ENCODE measurements around the gene PRR33. TPM values are rescaled to one million over a fixed set of nuclear protein-coding genes. Genes with fewer than 3 reads are reported as not detected.

PRR33 gene
- total RNA-seq, 5 donors from 2014 or later (not counting 1 experiment from before 2014, with no cell fraction given), result 0.10 to 0.12 TPM; not detected in 3

- Histone ChIP-seq H3K4me1 (ENCODE audit: control insufficient read depth in 1 of 2, extremely low read depth in 1 of 2, insufficient read depth in 2 of 2, low read length in 2 of 2) (peaks cover 5 to 18% of the 10 kb centered on the region in 2 experiments), H3K27me3 (replicated peaks in 1 of 2; ENCODE audit: control insufficient read depth in 2 of 2, extremely low read depth in 1 of 2, insufficient read depth in 2 of 2, low read length in 1 of 2) (peaks cover 0 to 62% of the 10 kb centered on the region in 2 experiments), H3K27ac (ENCODE audit: low read length) (no peak overlapping the region), H3K36me3 (ENCODE audit: control insufficient read depth in 2 of 2, extremely low read depth in 1 of 2, insufficient read depth in 1 of 2, low read length in 1 of 2) (no peaks in the 10 kb centered on the region), H3K4me3 (ENCODE audit: control insufficient read depth in 1 of 2, extremely low read depth in 1 of 2, low read length in 1 of 2) (no peak overlapping the region), H3K9me3 (no peaks in the 10 kb centered on the region)
- H3K27ac Mint-ChIP-seq, result no peak overlapping the region
- H3K27me3 Mint-ChIP-seq, result peaks cover 13 to 14% of the 10 kb centered on the region in 2 donors
- no peak overlapping the region for H3K4me3 Mint-ChIP-seq
- DNase-seq (no peak), ATAC-seq (replicated peaks in 1 of 4) (no peak)
- CTCF ChIA-PET, result no interaction called here
- 88% methylated on average over 12 of the region's 21 CpGs for WGBS (ENCODE audit: insufficient coverage)
- POLR2A ChIA-PET, result no interaction called here
- no peaks in the 10 kb centered on the region for H3K9me3 Mint-ChIP-seq
- peaks cover 0 to 15% (median 7%) of the 10 kb centered on the region in 3 donors for H3K4me1 Mint-ChIP-seq
- H3K36me3 Mint-ChIP-seq, result no peaks in the 10 kb centered on the region
Observed at GRCh38 chr11:1924646-1925372, 33.1 kb upstream of the PRR33 start.

GRCh38 chr11:1924181-1924580 lies 32.5 kb upstream of the PRR33 start:
- WGBS (ENCODE audit: insufficient coverage), result 77% methylated on average over 7 of the region's 17 CpGs
- DNase-seq, result no peak

GRCh38 chr11:1923201-1923956 lies 31.7 kb upstream of the PRR33 start:
- DNase-seq, result no peak
- no peaks in the 10 kb centered on the region for H3K9me3 ChIP-seq
- Mint-ChIP-seq H3K4me3 (no peak overlapping the region), H3K36me3 (no peaks in the 10 kb centered on the region), H3K27me3 (peaks cover 13% of the 10 kb centered on the region in 2 donors), H3K9me3 (no peaks in the 10 kb centered on the region), H3K4me1 (peaks cover 5 to 15% (median 8%) of the 10 kb centered on the region in 3 donors), H3K27ac (no peak overlapping the region)
- CTCF ChIA-PET, result interaction anchor here in 1 of 2 donors (0.5 kb wide), 1 partner anchor 111 kb away, joined by 3 read pairs; no protein-coding TSS in a partner anchor
- POLR2A ChIA-PET, result interaction anchor here (0.5 to 0.6 kb wide), 2 partner anchors 14 to 1089 kb away, joined by 4 to 6 read pairs; no protein-coding TSS in a partner anchor
- H3K36me3 ChIP-seq (ENCODE audit: control insufficient read depth in 2 of 2, extremely low read depth in 1 of 2, insufficient read depth in 1 of 2, low read length in 1 of 2), result no peaks in the 10 kb centered on the region
- 82% methylated on average over 13 of the region's 22 CpGs for WGBS (ENCODE audit: insufficient coverage)
- peaks cover 0 to 60% of the 10 kb centered on the region in 2 experiments for H3K27me3 ChIP-seq (replicated peaks in 1 of 2; ENCODE audit: control insufficient read depth in 2 of 2, extremely low read depth in 1 of 2, insufficient read depth in 2 of 2, low read length in 1 of 2)
- H3K4me3 ChIP-seq (ENCODE audit: control insufficient read depth in 1 of 2, extremely low read depth in 1 of 2, low read length in 1 of 2), result no peak overlapping the region
- peaks cover 5 to 25% of the 10 kb centered on the region in 2 experiments for H3K4me1 ChIP-seq (ENCODE audit: control insufficient read depth in 1 of 2, extremely low read depth in 1 of 2, insufficient read depth in 2 of 2, low read length in 2 of 2)
- ATAC-seq (replicated peaks in 1 of 4), result no peak
- no peak overlapping the region for H3K27ac ChIP-seq (ENCODE audit: low read length)

More at GRCh38 chr11:1924181-1924580, 32.5 kb upstream of the PRR33 start:
- Mint-ChIP-seq H3K27ac (no peak overlapping the region), H3K27me3 (peaks cover 13% of the 10 kb centered on the region in 2 donors), H3K9me3 (no peaks in the 10 kb centered on the region), H3K4me3 (no peak overlapping the region), H3K4me1 (peaks cover 1 to 15% (median 6%) of the 10 kb centered on the region in 3 donors), H3K36me3 (no peaks in the 10 kb centered on the region)
- Histone ChIP-seq H3K27ac (ENCODE audit: low read length) (no peak overlapping the region), H3K36me3 (ENCODE audit: control insufficient read depth in 2 of 2, extremely low read depth in 1 of 2, insufficient read depth in 1 of 2, low read length in 1 of 2) (no peaks in the 10 kb centered on the region), H3K9me3 (no peaks in the 10 kb centered on the region), H3K27me3 (replicated peaks in 1 of 2; ENCODE audit: control insufficient read depth in 2 of 2, extremely low read depth in 1 of 2, insufficient read depth in 2 of 2, low read length in 1 of 2) (peaks cover 0 to 62% of the 10 kb centered on the region in 2 experiments), H3K4me3 (ENCODE audit: control insufficient read depth in 1 of 2, extremely low read depth in 1 of 2, low read length in 1 of 2) (no peak overlapping the region), H3K4me1 (ENCODE audit: control insufficient read depth in 1 of 2, extremely low read depth in 1 of 2, insufficient read depth in 2 of 2, low read length in 2 of 2) (peaks cover 5 to 21% of the 10 kb centered on the region in 2 experiments)
- CTCF ChIA-PET, result no interaction called here
- POLR2A ChIA-PET, result no interaction called here
- no peak for ATAC-seq (replicated peaks in 1 of 4)

GRCh38 chr11:1922481-1923081 lies 30.9 kb upstream of the PRR33 start:
- H3K4me3 ChIP-seq (ENCODE audit: control insufficient read depth in 1 of 2, extremely low read depth in 1 of 2, low read length in 1 of 2), result no peak overlapping the region
- Mint-ChIP-seq H3K9me3 (no peaks in the 10 kb centered on the region), H3K27me3 (peaks cover 13% of the 10 kb centered on the region in 2 donors), H3K27ac (no peak overlapping the region), H3K36me3 (no peaks in the 10 kb centered on the region), H3K4me3 (no peak overlapping the region), H3K4me1 (peaks cover 5 to 15% (median 8%) of the 10 kb centered on the region in 3 donors)
- H3K4me1 ChIP-seq (ENCODE audit: control insufficient read depth in 1 of 2, extremely low read depth in 1 of 2, insufficient read depth in 2 of 2, low read length in 2 of 2), result peaks cover 5 to 33% of the 10 kb centered on the region in 2 experiments
- no peaks in the 10 kb centered on the region for H3K9me3 ChIP-seq
- DNase-seq (no peak), ATAC-seq (replicated peaks in 1 of 4) (no peak)
- POLR2A ChIA-PET, result interaction anchor here in 1 of 2 donors (0.6 kb wide), 1 partner anchor 1089 kb away, joined by 4 read pairs; no protein-coding TSS in a partner anchor
- CTCF ChIA-PET, result interaction anchor here in 1 of 2 donors (0.5 kb wide), 1 partner anchor 110 kb away, joined by 3 read pairs; no protein-coding TSS in a partner anchor
- H3K27me3 ChIP-seq (replicated peaks in 1 of 2; ENCODE audit: control insufficient read depth in 2 of 2, extremely low read depth in 1 of 2, insufficient read depth in 2 of 2, low read length in 1 of 2), result peaks cover 0 to 55% of the 10 kb centered on the region in 2 experiments
- 61% methylated on average over 5 of the region's 14 CpGs for WGBS (ENCODE audit: insufficient coverage)
- no peak overlapping the region for H3K27ac ChIP-seq (ENCODE audit: low read length)
- H3K36me3 ChIP-seq (ENCODE audit: control insufficient read depth in 2 of 2, extremely low read depth in 1 of 2, insufficient read depth in 1 of 2, low read length in 1 of 2), result no peaks in the 10 kb centered on the region

GRCh38 chr11:1921574-1922141 lies 30.0 kb upstream of the PRR33 start:
- H3K27me3 ChIP-seq (replicated peaks in 1 of 2; ENCODE audit: control insufficient read depth in 2 of 2, extremely low read depth in 1 of 2, insufficient read depth in 2 of 2, low read length in 1 of 2), result peaks cover 0 to 47% of the 10 kb centered on the region in 2 experiments
- peaks cover 11 to 12% of the 10 kb centered on the region in 2 donors for H3K27me3 Mint-ChIP-seq
- peaks cover 5 to 42% of the 10 kb centered on the region in 2 experiments for H3K4me1 ChIP-seq (ENCODE audit: control insufficient read depth in 1 of 2, extremely low read depth in 1 of 2, insufficient read depth in 2 of 2, low read length in 2 of 2)
- ATAC-seq (replicated peaks in 1 of 4) (no peak), DNase-seq (no peak)
- H3K36me3 Mint-ChIP-seq, result no peaks in the 10 kb centered on the region
- ChIA-PET POLR2A (no interaction called here), CTCF (interaction anchor here (0.6 to 1.1 kb wide), 2 partner anchors 39 to 118 kb away, joined by 4 read pairs; no protein-coding TSS in a partner anchor)
- no peaks in the 10 kb centered on the region for H3K9me3 Mint-ChIP-seq
- no peak overlapping the region for H3K27ac Mint-ChIP-seq
- peaks cover 8 to 15% (median 11%) of the 10 kb centered on the region in 3 donors for H3K4me1 Mint-ChIP-seq
- no peaks in the 10 kb centered on the region for H3K36me3 ChIP-seq (ENCODE audit: control insufficient read depth in 2 of 2, extremely low read depth in 1 of 2, insufficient read depth in 1 of 2, low read length in 1 of 2)
- WGBS (ENCODE audit: insufficient coverage), result 85% methylated on average over 12 of the region's 18 CpGs
- H3K27ac ChIP-seq (ENCODE audit: low read length), result no peak overlapping the region
- no peaks in the 10 kb centered on the region for H3K9me3 ChIP-seq
- no peak overlapping the region for H3K4me3 Mint-ChIP-seq
- H3K4me3 ChIP-seq (ENCODE audit: control insufficient read depth in 1 of 2, extremely low read depth in 1 of 2, low read length in 1 of 2), result no peak overlapping the region

Measured in T-cell (primary cell).